Neuronal stem cell (in vitro differentiated cells): Measurements from ENCODE around the gene VGLL4.
A peak's percentile ranks its signal among the peaks of the same experiment; 100 is the strongest.

Experiments
- DNase-seq: peaks from one replicate; pipeline ENCODE4 v3.0.0-alpha.2; 2013; ENCODE audit warnings: low spot score
- H2AFZ ChIP-seq: one replicate; pipeline ENCODE4 v1.6.1; 2013; ENCODE audit warnings: mild to moderate bottlenecking, low read length, inconsistent platforms
- H2AK5ac ChIP-seq: 2 replicates; pipeline ENCODE4 v1.6.1; 2013; ENCODE audit warnings: low read depth, mild to moderate bottlenecking, inconsistent platforms, low read length, moderate library complexity, mixed read lengths
- H2BK120ac ChIP-seq: 2 replicates; pipeline ENCODE4 v1.6.1; 2013; ENCODE audit warnings: low read depth, mild to moderate bottlenecking, inconsistent platforms, low read length, moderate library complexity, mixed read lengths
- H2BK12ac ChIP-seq: one replicate; pipeline ENCODE4 v1.6.1; 2013; ENCODE audit warnings: low read length, inconsistent platforms
- H2BK15ac ChIP-seq: 2 replicates; pipeline ENCODE4 v1.6.1; 2013; ENCODE audit warnings: mild to moderate bottlenecking, low read length, inconsistent platforms, mixed read lengths
- H2BK5ac ChIP-seq: one replicate; pipeline ENCODE4 v1.6.1; 2013; ENCODE audit warnings: inconsistent platforms, mild to moderate bottlenecking, low read length, moderate library complexity
- H3K14ac ChIP-seq: one replicate; pipeline ENCODE4 v1.6.1; 2013; ENCODE audit warnings: low read length, inconsistent platforms
- H3K18ac ChIP-seq: 2 replicates; pipeline ENCODE4 v1.6.1; 2013; ENCODE audit warnings: low read length, inconsistent platforms
- H3K23ac ChIP-seq: 2 replicates; pipeline ENCODE4 v1.6.1; 2013; ENCODE audit warnings: low read depth, mild to moderate bottlenecking, mixed read lengths, low read length, inconsistent platforms; ENCODE audit not compliant: poor library complexity
- H3K27ac ChIP-seq: replicated peaks from 3 replicates; pipeline ENCODE4 v1.5.1; 2013; ENCODE audit warnings: low read length, inconsistent platforms
- H3K27me3 ChIP-seq, 3 experiments: 2 replicates each; pipeline ENCODE4 v1.6.1; 2013; ENCODE audit warnings: low read length in 3 of 3, mild to moderate bottlenecking in 2 of 3, inconsistent platforms in 1 of 3, low read depth in 1 of 3, mixed read lengths in 1 of 3, moderate library complexity in 1 of 3; ENCODE audit not compliant: control insufficient read depth in 3 of 3, insufficient read depth in 3 of 3
- H3K36me3 ChIP-seq, 2 donors: replicated peaks in 1 of 2; 2 replicates each; pipeline ENCODE4 v1.6.1; 2013; ENCODE audit warnings: low read length in 2 of 2; ENCODE audit not compliant: control insufficient read depth in 2 of 2, insufficient read depth in 2 of 2
- H3K4ac ChIP-seq: 2 replicates; pipeline ENCODE4 v1.6.1; 2013; ENCODE audit warnings: inconsistent platforms, mild to moderate bottlenecking, low read length, moderate library complexity
- H3K4me1 ChIP-seq, 2 donors: 1 replicate in 1 of 2; 2 replicates in 1 of 2; pipeline ENCODE4 v1.6.1; 2013; ENCODE audit warnings: low read length in 2 of 2, low read depth in 1 of 2; ENCODE audit not compliant: control insufficient read depth in 2 of 2, insufficient read depth in 1 of 2
- H3K4me2 ChIP-seq: one replicate; pipeline ENCODE4 v1.6.1; 2013; ENCODE audit warnings: mild to moderate bottlenecking, low read length, inconsistent platforms; ENCODE audit not compliant: insufficient read depth, poor library complexity, severe bottlenecking
- H3K4me3 ChIP-seq, 2 donors: 2 replicates each; pipeline ENCODE4 v1.5.1; 2013; ENCODE audit warnings: low read length in 2 of 2, mild to moderate bottlenecking in 2 of 2, inconsistent platforms in 1 of 2, moderate library complexity in 1 of 2
- H3K79me1 ChIP-seq: one replicate; pipeline ENCODE4 v1.6.1; 2013; ENCODE audit warnings: low read depth, mild to moderate bottlenecking, inconsistent platforms, low read length, moderate library complexity
- H3K9ac ChIP-seq: one replicate; pipeline ENCODE4 v1.6.1; 2013; ENCODE audit warnings: mild to moderate bottlenecking, low read depth, low read length, inconsistent platforms; ENCODE audit not compliant: poor library complexity
- H3K9me3 ChIP-seq, 2 donors: replicated peaks in 1 of 2; 2 replicates each; pipeline versions ENCODE3 to v1.6.1; 2013; ENCODE audit warnings: low read length in 2 of 2, mild to moderate bottlenecking in 2 of 2, inconsistent platforms in 1 of 2, low read depth in 1 of 2, mixed read lengths in 1 of 2, moderate library complexity in 1 of 2; ENCODE audit not compliant: control insufficient read depth in 2 of 2, insufficient read depth in 1 of 2
- H4K8ac ChIP-seq: one replicate; pipeline ENCODE4 v1.6.1; 2013; ENCODE audit warnings: low read depth, mild to moderate bottlenecking, inconsistent platforms, low read length, moderate library complexity
- H4K91ac ChIP-seq: one replicate; pipeline ENCODE4 v1.6.1; 2013; ENCODE audit warnings: low read length, low read depth, mild to moderate bottlenecking, inconsistent platforms; ENCODE audit not compliant: poor library complexity
- WGBS, 2 donors: extraction: QIAGEN DNeasy Blood & Tissue Kit; methylation state at CpG; one replicate each; pipeline ENCODE4 v1.1.7; 2013; ENCODE audit warnings: missing lambda C conversion rate in 2 of 2, mixed read lengths in 1 of 2; ENCODE audit not compliant: insufficient read length in 2 of 2, insufficient replicate concordance in 1 of 2; ENCODE audit errors: extremely low coverage in 2 of 2; 5-methylcytosine and 5-hydroxymethylcytosine counted together

VGLL4 gene

DNA sequence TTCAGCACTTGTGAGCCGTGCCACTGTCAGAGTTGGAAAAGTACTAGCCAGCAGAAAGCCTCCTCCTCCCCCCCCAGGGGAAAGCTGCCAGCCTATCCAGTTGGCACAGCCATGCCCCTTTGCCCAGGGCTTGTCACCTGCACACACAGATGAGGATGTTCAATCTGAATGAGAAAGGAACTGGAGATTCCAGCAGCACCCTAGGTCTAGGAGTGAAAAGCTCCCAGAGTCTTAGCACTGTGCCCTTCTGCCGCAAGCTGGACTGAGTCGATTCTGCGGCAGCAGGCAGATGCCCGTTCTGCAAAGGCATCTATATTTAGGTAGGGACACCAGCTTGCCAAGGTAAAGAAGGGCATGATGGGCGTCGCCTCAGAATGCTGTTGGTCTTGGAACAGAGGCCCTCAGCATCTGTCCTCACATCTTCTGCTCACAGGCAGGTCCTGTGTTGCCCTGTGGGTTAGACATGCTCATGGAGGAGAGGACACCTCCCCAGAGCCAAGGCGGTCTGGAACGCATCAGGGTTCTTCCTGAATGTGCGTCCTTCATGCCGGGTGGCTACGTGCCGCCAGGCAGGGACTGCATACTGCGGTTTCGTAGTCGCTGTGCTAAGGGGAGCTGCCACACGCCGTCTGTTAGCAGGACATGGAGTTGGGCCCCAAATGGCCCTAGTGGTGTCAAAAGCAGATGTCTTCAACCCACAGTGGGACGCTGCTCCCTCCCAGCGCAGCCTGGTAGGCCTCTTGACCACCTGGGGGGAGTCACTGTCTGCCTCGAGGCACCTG lies 109.5 kb downstream of the VGLL4 start:
- H3K4me2 ChIP-seq = no peak overlapping the region
- no peak overlapping the region for H3K14ac ChIP-seq
- no CpG with 5 or more reads among the region's 21 CpGs for WGBS, 2 donors
- no peak overlapping the region for H2BK12ac ChIP-seq
- no peaks in the 10 kb centered on the region for H3K27me3 ChIP-seq
- no peak overlapping the region for H3K27ac ChIP-seq
- no peak overlapping the region for H2BK120ac ChIP-seq
- no peak for DNase-seq
- H2AK5ac ChIP-seq = peak overlapping the region; percentile 70
- no peak overlapping the region for H3K9ac ChIP-seq
- no peaks in the 10 kb centered on the region for H3K36me3 ChIP-seq
- H3K4me1 ChIP-seq = peaks cover 7 to 18% of the 10 kb centered on the region in 2 donors
- no peak overlapping the region for H3K4ac ChIP-seq
- no peak overlapping the region for H2BK5ac ChIP-seq
- H2BK15ac ChIP-seq = no peak overlapping the region
- H3K23ac ChIP-seq = no peak overlapping the region
- H3K79me1 ChIP-seq = no peaks in the 10 kb centered on the region
- no peak overlapping the region for H3K4me3 ChIP-seq
- H3K9me3 ChIP-seq = peaks cover 0 to 5% of the 10 kb centered on the region in 2 donors
- H2AFZ ChIP-seq = no peak overlapping the region
- H4K8ac ChIP-seq = no peak overlapping the region
- peak overlapping the region; percentile 29 for H3K18ac ChIP-seq
- H4K91ac ChIP-seq = no peak overlapping the region

GRCh38 chr3:11532931-11533391 lies 110.8 kb downstream of the VGLL4 start:
- peaks cover 0 to 2% of the 10 kb centered on the region in 2 donors for H3K36me3 ChIP-seq
- no peak overlapping the region for H3K14ac ChIP-seq
- H3K9ac ChIP-seq = no peak overlapping the region
- no peak overlapping the region for H4K8ac ChIP-seq
- no peak overlapping the region for H3K4me3 ChIP-seq
- no peak overlapping the region for H3K27ac ChIP-seq
- H2BK12ac ChIP-seq = no peak overlapping the region
- H3K27me3 ChIP-seq = no peaks in the 10 kb centered on the region
- H3K4me2 ChIP-seq = no peak overlapping the region
- no peak overlapping the region for H2BK5ac ChIP-seq
- peaks cover 7 to 18% of the 10 kb centered on the region in 2 donors for H3K4me1 ChIP-seq
- H3K9me3 ChIP-seq = peaks cover 0 to 5% of the 10 kb centered on the region in 2 donors
- DNase-seq = no peak
- WGBS, 2 donors = no CpG with 5 or more reads among the region's 9 CpGs
- no peak overlapping the region for H2AK5ac ChIP-seq
- no peak overlapping the region for H3K4ac ChIP-seq
- H2BK15ac ChIP-seq = no peak overlapping the region
- peak overlapping the region; percentile 58 for H3K18ac ChIP-seq
- no peak overlapping the region for H4K91ac ChIP-seq
- H2BK120ac ChIP-seq = no peak overlapping the region
- no peak overlapping the region for H2AFZ ChIP-seq
- H3K79me1 ChIP-seq = no peaks in the 10 kb centered on the region
- H3K23ac ChIP-seq = no peak overlapping the region

DNA sequence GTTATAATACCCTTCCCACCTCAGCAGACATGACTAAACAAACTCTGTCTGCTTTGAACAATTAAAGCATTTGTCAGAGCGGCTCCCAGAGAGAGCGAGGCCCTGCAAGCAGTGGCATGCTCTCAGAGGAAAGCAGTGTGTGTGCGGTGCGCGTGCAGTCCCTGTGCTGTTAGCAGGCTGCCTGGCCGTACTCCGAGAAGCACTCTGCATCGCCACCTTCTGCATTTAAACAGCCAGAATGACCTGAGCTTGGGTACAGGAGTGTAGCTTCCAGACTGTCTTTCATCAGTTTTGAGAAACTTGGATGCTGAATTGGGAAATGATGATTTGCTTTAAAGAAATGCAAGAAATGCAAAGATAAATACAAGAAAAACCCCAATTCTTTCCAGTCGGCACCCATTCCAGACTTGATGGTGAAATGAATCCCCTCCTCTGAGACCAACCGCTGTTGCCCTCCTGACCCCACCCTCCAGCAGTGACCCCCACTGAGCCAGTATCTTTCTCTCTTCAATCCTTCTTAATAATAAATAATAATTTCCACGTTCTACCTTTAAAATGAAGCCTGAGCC lies 113.5 kb downstream of the VGLL4 start:
- Histone ChIP-seq H3K27me3 (no peaks in the 10 kb centered on the region), H2BK15ac (no peak overlapping the region), H4K8ac (no peak overlapping the region), H3K9ac (no peak overlapping the region), H3K23ac (no peak overlapping the region), H3K36me3 (peaks cover 0 to 2% of the 10 kb centered on the region in 2 donors), H3K14ac (no peak overlapping the region), H3K9me3 (peaks cover 0 to 5% of the 10 kb centered on the region in 2 donors), H3K4ac (no peak overlapping the region), H2AFZ (peak overlapping the region; percentile 50), H2BK12ac (no peak overlapping the region), H2AK5ac (no peak overlapping the region), H3K4me2 (no peak overlapping the region), H3K27ac (no peak overlapping the region), H3K4me3 (no peak overlapping the region), H3K4me1 (peaks cover 7 to 18% of the 10 kb centered on the region in 2 donors), H4K91ac (no peak overlapping the region), H2BK120ac (no peak overlapping the region), H3K79me1 (no peaks in the 10 kb centered on the region), H3K18ac (no peak overlapping the region), H2BK5ac (no peak overlapping the region)
- no peak for DNase-seq
- 100% methylated on average over 1 of the region's 11 CpGs; no CpG with 5 or more reads in 1 of the 2 donors for WGBS, 2 donors

DNA sequence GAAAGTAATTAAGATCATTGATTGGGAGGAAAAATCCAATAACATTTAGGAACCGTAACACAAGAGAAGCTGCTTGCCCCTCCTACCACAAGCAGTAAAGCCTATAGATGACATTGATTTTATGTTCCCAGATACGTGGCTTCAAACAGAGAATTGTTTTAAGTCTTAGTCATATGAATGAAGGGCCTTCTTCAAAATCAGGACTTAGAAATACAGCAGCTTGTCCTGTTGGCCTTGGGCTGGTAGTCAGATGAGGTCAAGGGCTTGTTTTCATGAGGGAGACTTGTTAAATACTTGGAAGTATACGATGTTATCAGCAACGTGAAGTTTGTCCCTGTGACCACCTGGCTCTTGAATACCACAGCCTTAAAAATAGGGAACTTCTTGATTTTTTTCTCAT lies 114.4 kb downstream of the VGLL4 start:
- Histone ChIP-seq H4K8ac (no peak overlapping the region), H2AK5ac (no peak overlapping the region), H3K9ac (no peak overlapping the region), H2BK12ac (no peak overlapping the region), H3K9me3 (peaks cover 0 to 5% of the 10 kb centered on the region in 2 donors), H3K27me3 (no peaks in the 10 kb centered on the region), H3K79me1 (no peaks in the 10 kb centered on the region), H3K4me2 (no peak overlapping the region), H3K14ac (no peak overlapping the region), H3K4me1 (peaks cover 3 to 14% of the 10 kb centered on the region in 2 donors), H4K91ac (no peak overlapping the region), H3K23ac (no peak overlapping the region), H2AFZ (no peak overlapping the region), H2BK15ac (no peak overlapping the region), H3K4me3 (no peak overlapping the region), H3K27ac (no peak overlapping the region), H2BK5ac (no peak overlapping the region), H3K4ac (no peak overlapping the region), H2BK120ac (no peak overlapping the region), H3K18ac (no peak overlapping the region), H3K36me3 (peaks cover 0 to 2% of the 10 kb centered on the region in 2 donors)
- DNase-seq = no peak
- no CpG with 5 or more reads among the region's 4 CpGs for WGBS, 2 donors
